Activated naive CD4-positive, alpha-beta T cell treated with anti-CD3 and anti-CD28 coated beads, Interleukin-2, amount 10 ng/mL, durations not matched to agents 7 days and 5 days (primary cell): ENCODE results near the gene ARID3B.
"Not testable (repeated sequence)": the region's sequence is repeated elsewhere in the genome, so short reads cannot be mapped to it uniquely, and the experiment has no call there.

Experiments
- CTCF ChIA-PET: fragments of 350-600 bp; sonication (Branson Sonifier 250); formaldehyde crosslinking; loops from one replicate; lab custom pipeline; 2021; ENCODE audit warnings: antibody characterized with exemption; lab: Charles Lee
- DNase-seq: peaks from one replicate; pipeline ENCODE4 v3.0.0-alpha.2; 2020
- H3K27ac Mint-ChIP-seq: one replicate; pipeline ENCODE4 v1.8.0; 2021; ENCODE audit warnings: mild to moderate bottlenecking, moderate library complexity, mixed read lengths
- H3K27me3 Mint-ChIP-seq: one replicate; pipeline ENCODE4 v1.8.0; 2021; ENCODE audit warnings: mild to moderate bottlenecking, mixed read lengths
- H3K36me3 Mint-ChIP-seq: one replicate; pipeline ENCODE4 v1.8.0; 2021; ENCODE audit warnings: mixed read lengths
- H3K4me1 Mint-ChIP-seq: one replicate; pipeline ENCODE4 v1.8.0; 2021; ENCODE audit warnings: mixed read lengths
- H3K4me3 Mint-ChIP-seq: one replicate; pipeline ENCODE4 v1.8.0; 2021; ENCODE audit warnings: mild to moderate bottlenecking, moderate library complexity, mixed read lengths
- H3K9me3 Mint-ChIP-seq: one replicate; pipeline ENCODE4 v1.8.0; 2021; ENCODE audit warnings: mixed read lengths

Gene ARID3B

GRCh38 chr15:74523982-74524381 lies 17.0 kb upstream of the ARID3B start:
- H3K9me3 Mint-ChIP-seq, result no peaks in the 10 kb centered on the region
- H3K27me3 Mint-ChIP-seq, result no peaks in the 10 kb centered on the region
- H3K4me3 Mint-ChIP-seq, result no peak overlapping the region
- no peak overlapping the region for H3K27ac Mint-ChIP-seq
- no peaks in the 10 kb centered on the region for H3K36me3 Mint-ChIP-seq
- CTCF ChIA-PET, result interaction anchor here (1.3 kb wide), 1 partner anchor 11 kb away, joined by 3 read pairs; no protein-coding TSS in a partner anchor
- H3K4me1 Mint-ChIP-seq, result no peaks in the 10 kb centered on the region
- DNase-seq, result no peak

- no peaks in the 10 kb centered on the region for H3K36me3 Mint-ChIP-seq
- no peak overlapping the region for H3K27ac Mint-ChIP-seq
- CTCF ChIA-PET, result no interaction called here
- DNase-seq, result no peak
- no peaks in the 10 kb centered on the region for H3K27me3 Mint-ChIP-seq
- no peaks in the 10 kb centered on the region for H3K9me3 Mint-ChIP-seq
- no peak overlapping the region for H3K4me3 Mint-ChIP-seq
- H3K4me1 Mint-ChIP-seq, result no peaks in the 10 kb centered on the region
These were observed 15.7 kb upstream of the ARID3B start for GRCh38 chr15:74525309-74525708.

- CTCF ChIA-PET, result no interaction called here
- no peak for DNase-seq
- H3K27ac Mint-ChIP-seq, result no peak overlapping the region
- H3K27me3 Mint-ChIP-seq, result no peaks in the 10 kb centered on the region
- H3K9me3 Mint-ChIP-seq, result no peaks in the 10 kb centered on the region
- H3K4me1 Mint-ChIP-seq, result no peaks in the 10 kb centered on the region
- no peaks in the 10 kb centered on the region for H3K36me3 Mint-ChIP-seq
- H3K4me3 Mint-ChIP-seq, result no peak overlapping the region
These were observed 15.1 kb upstream of the ARID3B start for GRCh38 chr15:74525945-74526344.

GRCh38 chr15:74528876-74529275 lies 12.1 kb upstream of the ARID3B start:
- H3K9me3 Mint-ChIP-seq, result no peaks in the 10 kb centered on the region
- no peaks in the 10 kb centered on the region for H3K36me3 Mint-ChIP-seq
- no peak for DNase-seq
- no peaks in the 10 kb centered on the region for H3K4me1 Mint-ChIP-seq
- no peak overlapping the region for H3K27ac Mint-ChIP-seq
- no peaks in the 10 kb centered on the region for H3K27me3 Mint-ChIP-seq
- H3K4me3 Mint-ChIP-seq, result no peak overlapping the region
- CTCF ChIA-PET, result no interaction called here

GRCh38 chr15:74529921-74530320 lies 11.1 kb upstream of the ARID3B start:
- H3K9me3 Mint-ChIP-seq, result no peaks in the 10 kb centered on the region
- DNase-seq, result no peak
- H3K27me3 Mint-ChIP-seq, result no peaks in the 10 kb centered on the region
- H3K36me3 Mint-ChIP-seq, result no peaks in the 10 kb centered on the region
- CTCF ChIA-PET, result no interaction called here
- no peak overlapping the region for H3K27ac Mint-ChIP-seq
- no peak overlapping the region for H3K4me3 Mint-ChIP-seq
- H3K4me1 Mint-ChIP-seq, result no peaks in the 10 kb centered on the region

- no peaks in the 10 kb centered on the region for H3K9me3 Mint-ChIP-seq
- CTCF ChIA-PET, result no interaction called here
- H3K36me3 Mint-ChIP-seq, result no peaks in the 10 kb centered on the region
- no peaks in the 10 kb centered on the region for H3K27me3 Mint-ChIP-seq
- no peaks in the 10 kb centered on the region for H3K4me1 Mint-ChIP-seq
- H3K27ac Mint-ChIP-seq, result no peak overlapping the region
- H3K4me3 Mint-ChIP-seq, result no peak overlapping the region
- no peak for DNase-seq
These were observed 10.3 kb upstream of the ARID3B start for GRCh38 chr15:74530771-74531143.

- no peak overlapping the region for H3K4me3 Mint-ChIP-seq
- CTCF ChIA-PET, result no interaction called here
- no peaks in the 10 kb centered on the region for H3K4me1 Mint-ChIP-seq
- no peaks in the 10 kb centered on the region for H3K27me3 Mint-ChIP-seq
- no peak for DNase-seq
- no peaks in the 10 kb centered on the region for H3K36me3 Mint-ChIP-seq
- H3K9me3 Mint-ChIP-seq, result no peaks in the 10 kb centered on the region
- no peak overlapping the region for H3K27ac Mint-ChIP-seq
These were observed 9.7 kb upstream of the ARID3B start for GRCh38 chr15:74531144-74531811.

- no peak for DNase-seq
- CTCF ChIA-PET, result interaction anchor here (0.7 to 1.7 kb wide), 5 partner anchors 9 to 62 kb away, joined by 3 to 7 read pairs (median 3); no protein-coding TSS in a partner anchor
These were observed 5.5 kb upstream of the ARID3B start for GRCh38 chr15:74535388-74536084.

GRCh38 chr15:74537736-74538135 lies 3.3 kb upstream of the ARID3B start:
- DNase-seq, result no peak
- no peak overlapping the region for H3K4me3 Mint-ChIP-seq
- H3K9me3 Mint-ChIP-seq, result no peaks in the 10 kb centered on the region
- H3K4me1 Mint-ChIP-seq, result peaks cover 24% of the 10 kb centered on the region
- CTCF ChIA-PET, result interaction anchor here (0.6 kb wide), 1 partner anchor 11 kb away, joined by 3 read pairs; no protein-coding TSS in a partner anchor
- H3K27ac Mint-ChIP-seq, result no peak overlapping the region
- peaks cover 15% of the 10 kb centered on the region for H3K36me3 Mint-ChIP-seq
- H3K27me3 Mint-ChIP-seq, result no peaks in the 10 kb centered on the region

More at GRCh38 chr15:74535388-74536084, 5.5 kb upstream of the ARID3B start:
- H3K27ac Mint-ChIP-seq, result no peak overlapping the region
- no peaks in the 10 kb centered on the region for H3K9me3 Mint-ChIP-seq
- no peak overlapping the region for H3K4me3 Mint-ChIP-seq
- H3K27me3 Mint-ChIP-seq, result no peaks in the 10 kb centered on the region
- peaks cover 5% of the 10 kb centered on the region for H3K36me3 Mint-ChIP-seq
- peaks cover 14% of the 10 kb centered on the region for H3K4me1 Mint-ChIP-seq

- H3K27me3 Mint-ChIP-seq, DNase-seq, H3K9me3 Mint-ChIP-seq: not testable (repeated sequence)
- Mint-ChIP-seq H3K27ac (peak overlapping the region; percentile 28), H3K36me3 (peaks cover 25% of the 10 kb centered on the region), H3K4me1 (peaks cover 40% of the 10 kb centered on the region), H3K4me3 (peak overlapping the region; percentile 71)
- CTCF ChIA-PET, result interaction anchor here (0.6 to 2.2 kb wide), 3 partner anchors 78 to 163 kb away, joined by 4 to 11 read pairs (median 6); no protein-coding TSS in a partner anchor
These were observed 1.5 kb upstream of the ARID3B start for GRCh38 chr15:74539521-74539920.

- peak; percentile 33 for DNase-seq
- Mint-ChIP-seq H3K36me3 (peaks cover 29% of the 10 kb centered on the region), H3K9me3 (no peaks in the 10 kb centered on the region), H3K27me3 (no peaks in the 10 kb centered on the region), H3K4me3 (peak overlapping the region; percentile 93), H3K27ac (peak overlapping the region; percentile 97), H3K4me1 (peaks cover 47% of the 10 kb centered on the region)
- CTCF ChIA-PET, result interaction anchor here (0.6 to 2.2 kb wide), 3 partner anchors 77 to 164 kb away, joined by 4 to 11 read pairs (median 6); no protein-coding TSS in a partner anchor
These were observed 759 bp upstream of the ARID3B start for GRCh38 chr15:74540161-74540760.

GRCh38 chr15:74541494-74542165 lies 610 bp downstream of the ARID3B start:
- CTCF ChIA-PET, result interaction anchor here (0.7 to 2.2 kb wide), 4 partner anchors 11 to 165 kb away, joined by 3 to 6 read pairs (median 4); no protein-coding TSS in a partner anchor
- no peaks in the 10 kb centered on the region for H3K9me3 Mint-ChIP-seq
- H3K27ac Mint-ChIP-seq, result peak overlapping the region; percentile 86
- H3K4me1 Mint-ChIP-seq, result peaks cover 60% of the 10 kb centered on the region
- H3K27me3 Mint-ChIP-seq, result no peaks in the 10 kb centered on the region
- peak overlapping the region; percentile 93 for H3K4me3 Mint-ChIP-seq
- H3K36me3 Mint-ChIP-seq, result peaks cover 43% of the 10 kb centered on the region
- DNase-seq, result peak; percentile 80

GRCh38 chr15:74542166-74543042 lies 1.4 kb downstream of the ARID3B start:
- H3K27me3 Mint-ChIP-seq, result no peaks in the 10 kb centered on the region
- DNase-seq, result no peak
- H3K4me1 Mint-ChIP-seq, result peaks cover 67% of the 10 kb centered on the region
- H3K27ac Mint-ChIP-seq, result peak overlapping the region; percentile 86
- CTCF ChIA-PET, result interaction anchor here (0.7 to 1.9 kb wide), 4 partner anchors 10 to 161 kb away, joined by 3 to 5 read pairs (median 3); no protein-coding TSS in a partner anchor
- H3K9me3 Mint-ChIP-seq, result no peaks in the 10 kb centered on the region
- peak overlapping the region; percentile 93 for H3K4me3 Mint-ChIP-seq
- peaks cover 47% of the 10 kb centered on the region for H3K36me3 Mint-ChIP-seq
